GM18873 (cell line): ENCODE measurements around the gene ALMS1.
"Not testable (repeated sequence)": the region's sequence is repeated elsewhere in the genome, so short reads cannot be mapped to it uniquely, and the experiment has no call there.

Experiments
- ATAC-seq: cut with Tn5 transposase; IDR thresholded peaks from one replicate; pipeline ENCODE4 v1.9.1; 2021; ENCODE audit warnings: mild to moderate bottlenecking, moderate library complexity, moderate number of reproducible peaks; ENCODE audit not compliant: unreplicated experiment, low FRiP score

ALMS1 gene

GRCh38 chr2:73503992-73504570 is 118.4 kb downstream of the ALMS1 start:
- no peak for ATAC-seq

GRCh38 chr2:73504850-73505249 is 119.2 kb downstream of the ALMS1 start:
- ATAC-seq, result not testable (repeated sequence)

- ATAC-seq, result not testable (repeated sequence)
Observed at GRCh38 chr2:73510470-73510869, 124.8 kb downstream of the ALMS1 start.

GRCh38 chr2:73516033-73516432 is 130.4 kb downstream of the ALMS1 start:
- ATAC-seq, result no peak

GRCh38 chr2:73528688-73529087 is 143.1 kb downstream of the ALMS1 start:
- ATAC-seq, result no peak

GRCh38 chr2:73530773-73531172 is 145.1 kb downstream of the ALMS1 start:
- ATAC-seq, result not testable (repeated sequence)

GRCh38 chr2:73532381-73532780 is 146.7 kb downstream of the ALMS1 start:
- no peak for ATAC-seq

- no peak for ATAC-seq
Observed at GRCh38 chr2:73536133-73536840, 150.7 kb downstream of the ALMS1 start.

- not testable (repeated sequence) for ATAC-seq
Observed at GRCh38 chr2:73560875-73561274, 175.2 kb downstream of the ALMS1 start.

- ATAC-seq, result no peak
Observed at GRCh38 chr2:73561422-73561821, 175.8 kb downstream of the ALMS1 start.

GRCh38 chr2:73564986-73565385 is 179.3 kb downstream of the ALMS1 start:
- ATAC-seq, result no peak

GRCh38 chr2:73566288-73566878 is 180.7 kb downstream of the ALMS1 start:
- no peak for ATAC-seq

- no peak for ATAC-seq
Observed at GRCh38 chr2:73575261-73575660, 189.6 kb downstream of the ALMS1 start.

- no peak for ATAC-seq
Observed at GRCh38 chr2:73582364-73582763, 196.7 kb downstream of the ALMS1 start.

GRCh38 chr2:73588177-73588576 is 202.5 kb downstream of the ALMS1 start:
- no peak for ATAC-seq

- no peak for ATAC-seq
Observed at GRCh38 chr2:73593680-73594079, 208.0 kb downstream of the ALMS1 start.

GRCh38 chr2:73594251-73594650 is 208.6 kb downstream of the ALMS1 start:
- no peak for ATAC-seq

GRCh38 chr2:73601780-73602179 is 216.1 kb downstream of the ALMS1 start:
- no peak for ATAC-seq

GRCh38 chr2:73603099-73603588 is 217.5 kb downstream of the ALMS1 start:
- not testable (repeated sequence) for ATAC-seq

GRCh38 chr2:73604589-73604988 is 219.0 kb downstream of the ALMS1 start:
- ATAC-seq, result not testable (repeated sequence)

GRCh38 chr2:73610111-73610510 is 224.5 kb downstream of the ALMS1 start:
- ATAC-seq, result no peak

- no peak for ATAC-seq
Observed at GRCh38 chr2:73611193-73611592, 225.6 kb downstream of the ALMS1 start.
